H1 (cell line): ENCODE data around the gene SEMA5B. TPM values are rescaled to one million over a fixed set of nuclear protein-coding genes. Genes with fewer than 3 reads are reported as not detected.

Experiments used
- CTCF ChIA-PET: fragments of 300-600 bp; sonication (Branson Sonifier 250); formaldehyde crosslinking; loops from one replicate; lab custom pipeline; 2021; ENCODE audit not compliant: partially characterized antibody; lab: Charles Lee
- POLR2A ChIA-PET: fragments of 300-600 bp; sonication (Branson Sonifier 250); formaldehyde crosslinking; loops from one replicate; lab custom pipeline; 2021; ENCODE audit warnings: inconsistent platforms; ENCODE audit not compliant: partially characterized antibody; lab: Charles Lee
- DNase-seq, 2 experiments: peaks; one replicate each; pipeline versions ENCODE4 v3.0.0 to v3.0.0-alpha.2; 2010 to 2022; ENCODE audit warnings: low spot score in 2 of 2, low read depth in 1 of 2, mixed read lengths in 1 of 2
- FAIRE-seq: peaks from 2 replicates; lab custom pipeline; 2011; peaks lifted over from hg19 to GRCh38; lab: Jason Lieb, UNC
- H2AFZ ChIP-seq: 2 replicates; pipeline ENCODE4 v1.8.1; 2012; ENCODE audit warnings: low read length, inconsistent platforms
- H2AK5ac ChIP-seq: 2 replicates; pipeline ENCODE4 v1.6.1; 2013; ENCODE audit warnings: low read depth, low read length
- H2BK120ac ChIP-seq: replicated peaks from 2 replicates; pipeline ENCODE3; 2013; ENCODE audit warnings: low read depth, low read length, inconsistent platforms
- H2BK12ac ChIP-seq: 2 replicates; pipeline ENCODE4 v1.6.1; 2013; ENCODE audit warnings: low read depth, low read length
- H2BK15ac ChIP-seq: 2 replicates; pipeline ENCODE4 v1.6.1; 2013; ENCODE audit warnings: low read length
- H2BK20ac ChIP-seq: 2 replicates; pipeline ENCODE4 v1.6.1; 2013; ENCODE audit warnings: low read length
- H2BK5ac ChIP-seq: 2 replicates; pipeline ENCODE4 v1.6.1; 2013; ENCODE audit warnings: low read depth, low read length
- H3K14ac ChIP-seq: 2 replicates; pipeline ENCODE4 v1.6.1; 2013; ENCODE audit warnings: inconsistent platforms; ENCODE audit not compliant: insufficient read length
- H3K18ac ChIP-seq: 2 replicates; pipeline ENCODE4 v1.6.1; 2013; ENCODE audit warnings: low read length; ENCODE audit errors: extremely low read depth
- H3K23ac ChIP-seq: 2 replicates; pipeline ENCODE4 v1.6.1; 2013; ENCODE audit warnings: inconsistent platforms; ENCODE audit not compliant: insufficient read length
- H3K23me2 ChIP-seq: 2 replicates; pipeline ENCODE4 v1.6.1; 2013; ENCODE audit warnings: low read depth, low read length
- H3K27ac ChIP-seq: 2 replicates; pipeline ENCODE4 v1.6.1; 2011; ENCODE audit warnings: low read depth, low read length, inconsistent platforms
- H3K27me3 ChIP-seq, 4 experiments: replicated peaks in 1 of 4; 1 replicate in 1 of 4; 2 replicates in 3 of 4; pipeline versions ENCODE4 v1.6.1 to v1.8.1; 2011 to 2013; ENCODE audit warnings: low read length in 3 of 4, mild to moderate bottlenecking in 3 of 4, inconsistent platforms in 2 of 4, mixed read lengths in 2 of 4, moderate library complexity in 1 of 4; ENCODE audit not compliant: control insufficient read depth in 3 of 4, insufficient read depth in 3 of 4; ENCODE audit errors: extremely low read depth in 1 of 4
- H3K36me3 ChIP-seq, 4 experiments: 2 replicates each; pipeline versions ENCODE4 v1.6.1 to v1.8.1; 2011 to 2013; ENCODE audit warnings: mild to moderate bottlenecking in 4 of 4, low read length in 3 of 4, moderate library complexity in 2 of 4, control low read depth in 1 of 4, inconsistent platforms in 1 of 4; ENCODE audit not compliant: insufficient read depth in 4 of 4, control insufficient read depth in 2 of 4
- H3K4ac ChIP-seq: replicated peaks from 2 replicates; pipeline ENCODE3; 2013; ENCODE audit warnings: low read length, low read depth, mixed read lengths, inconsistent platforms; ENCODE audit not compliant: insufficient read length
- H3K4me1 ChIP-seq, 4 experiments: replicated peaks in 1 of 4; 1 replicate in 1 of 4; 2 replicates in 3 of 4; pipeline versions ENCODE4 v1.6.1 to v1.8.1; 2011 to 2013; ENCODE audit warnings: low read length in 3 of 4, inconsistent platforms in 2 of 4, mixed read lengths in 1 of 4; ENCODE audit not compliant: insufficient read depth in 4 of 4, control insufficient read depth in 3 of 4
- H3K4me2 ChIP-seq, 2 experiments: 2 replicates each; pipeline versions ENCODE4 v1.6.1 to v1.8.1; 2011 to 2013; ENCODE audit warnings: low read depth in 2 of 2, low read length in 2 of 2, control low read depth in 1 of 2, inconsistent platforms in 1 of 2, mild to moderate bottlenecking in 1 of 2; ENCODE audit not compliant: insufficient read depth in 1 of 2
- H3K4me3 ChIP-seq, 4 experiments: fragments of 200-600, 300-600 bp in 1 of 4; sonication (generic), shearing (Covaris generic), sonication (Bioruptor Twin) in 1 of 4; 2 replicates each; pipeline versions ENCODE4 v1.5.1 to v1.8.1; 2011 to 2016; ENCODE audit warnings: low read length in 4 of 4, low read depth in 3 of 4, control low read depth in 2 of 4, inconsistent platforms in 2 of 4, mild to moderate bottlenecking in 2 of 4, mixed read lengths in 1 of 4, moderate library complexity in 1 of 4; ENCODE audit not compliant: insufficient read depth in 2 of 4; ENCODE audit errors: extremely low read depth in 1 of 4
- H3K56ac ChIP-seq: replicated peaks from 2 replicates; pipeline ENCODE3; 2013; ENCODE audit warnings: low read depth, mild to moderate bottlenecking, mixed read lengths, low read length, inconsistent platforms; ENCODE audit not compliant: insufficient read length
- H3K79me1 ChIP-seq: 2 replicates; pipeline ENCODE4 v1.6.1; 2013; ENCODE audit warnings: low read depth, low read length, control low read depth
- H3K79me2 ChIP-seq, 2 experiments: 2 replicates each; pipeline versions ENCODE4 v1.6.1 to v1.8.1; 2012 to 2013; ENCODE audit warnings: low read length in 2 of 2, mild to moderate bottlenecking in 2 of 2, inconsistent platforms in 1 of 2; ENCODE audit not compliant: insufficient read depth in 2 of 2, control insufficient read depth in 1 of 2
- H3K9ac ChIP-seq, 4 experiments: replicated peaks in 1 of 4; 1 replicate in 1 of 4; 2 replicates in 3 of 4; pipeline versions ENCODE4 v1.6.1 to v1.8.1; 2011 to 2013; ENCODE audit warnings: low read depth in 3 of 4, low read length in 3 of 4, control low read depth in 2 of 4, mild to moderate bottlenecking in 2 of 4, moderate library complexity in 2 of 4, inconsistent platforms in 1 of 4; ENCODE audit errors: extremely low read depth in 1 of 4
- H3K9me3 ChIP-seq, 2 experiments: 2 replicates each; pipeline versions ENCODE4 v1.6.1 to v1.8.1; 2012 to 2013; ENCODE audit warnings: mild to moderate bottlenecking in 2 of 2, moderate library complexity in 2 of 2, control low read depth in 1 of 2, inconsistent platforms in 1 of 2, low read depth in 1 of 2, low read length in 1 of 2, mixed read lengths in 1 of 2; ENCODE audit not compliant: insufficient read depth in 2 of 2
- H4K20me1 ChIP-seq, 2 experiments: replicated peaks in 1 of 2; 2 replicates each; pipeline versions ENCODE3 to v1.8.1; 2011 to 2013; ENCODE audit warnings: inconsistent platforms in 2 of 2, low read length in 2 of 2, mild to moderate bottlenecking in 1 of 2; ENCODE audit not compliant: insufficient read depth in 2 of 2, control insufficient read depth in 1 of 2
- H4K5ac ChIP-seq: 2 replicates; pipeline ENCODE4 v1.6.1; 2013; ENCODE audit warnings: low read length, low read depth, mixed read lengths, inconsistent platforms; ENCODE audit not compliant: insufficient read length
- H4K8ac ChIP-seq: 2 replicates; pipeline ENCODE4 v1.8.0; 2013; ENCODE audit warnings: mild to moderate bottlenecking, moderate library complexity, low read length, inconsistent platforms; ENCODE audit not compliant: insufficient read depth; ENCODE audit errors: extremely low read depth
- H4K91ac ChIP-seq: replicated peaks from 2 replicates; pipeline ENCODE3; 2013; ENCODE audit warnings: low read length, mixed read lengths, inconsistent platforms; ENCODE audit not compliant: insufficient read length
- CHD1 ChIP-seq: IDR thresholded peaks from 2 replicates; pipeline ENCODE4 v1.6.1; 2012; ENCODE audit warnings: low read depth, low read length, improper control_type of control experiment
- CHD2 ChIP-seq: IDR thresholded peaks from 2 replicates; pipeline ENCODE4 v1.6.1; 2012; ENCODE audit warnings: low read length, improper control_type of control experiment
- GTF2F1 ChIP-seq: IDR thresholded peaks from 2 replicates; pipeline ENCODE4 v1.6.1; 2012; ENCODE audit warnings: low read depth, low read length, improper control_type of control experiment, borderline replicate concordance
- HDAC6 ChIP-seq: IDR thresholded peaks from one replicate; pipeline ENCODE4 v1.7.1; 2012; ENCODE audit warnings: low read depth, mild to moderate bottlenecking, inconsistent platforms, low read length, moderate library complexity
- KDM5A ChIP-seq: fragments of 200-600 bp; IDR thresholded peaks from 2 replicates; pipeline ENCODE4 v1.7.1; 2012; ENCODE audit warnings: mild to moderate bottlenecking, low read length, inconsistent platforms, mixed read lengths
- SAP30 ChIP-seq: fragments of 300-600 bp; sonication (generic); IDR thresholded peaks from 2 replicates; pipeline ENCODE4 v1.7.1; 2012; ENCODE audit warnings: low read length, moderate library complexity, mild to moderate bottlenecking, inconsistent platforms; ENCODE audit not compliant: insufficient read depth, insufficient replicate concordance
- SIRT6 ChIP-seq: IDR thresholded peaks from one replicate; pipeline ENCODE4 v1.7.1; 2012; ENCODE audit warnings: low read length, inconsistent platforms
- TBP ChIP-seq: IDR thresholded peaks from 2 replicates; pipeline ENCODE4 v1.6.1; 2011; ENCODE audit warnings: low read depth, low read length, improper control_type of control experiment
- TCF12 ChIP-seq: IDR thresholded peaks from 2 replicates; pipeline ENCODE4 v1.6.1; 2011; ENCODE audit warnings: low read depth, mild to moderate bottlenecking, low read length
- WGBS, 2 experiments: shearing (Covaris generic) in 1 of 2; methylation state at CpG; one replicate each; pipeline versions ENCODE4 v1.1.6 to v1.1.7; 2013 to 2015; ENCODE audit warnings: low lambda C conversion rate in 2 of 2, mixed read lengths in 2 of 2, inconsistent platforms in 1 of 2, low coverage in 1 of 2, missing lambda C conversion rate in 1 of 2; ENCODE audit not compliant: insufficient replicate concordance in 2 of 2, insufficient coverage in 1 of 2, insufficient read length in 1 of 2; ENCODE audit errors: extremely low coverage in 1 of 2, missing lambda C conversion rate in 1 of 2; 5-methylcytosine and 5-hydroxymethylcytosine counted together
- polyA plus RNA-seq, 7 experiments: library from polyadenylated mRNA; depleted of rRNA in 3 of 7; stranded (reverse) in 5 of 7; unstranded in 2 of 7; fragments of >200 nt in 5 of 7; fragments of 200-250 nt in 2 of 7; gene quantifications; 1 replicate in 5 of 7; 2 replicates in 1 of 7; 4 replicates in 1 of 7; pipeline versions ENCODE4 v1.2.1 to v1.2.3, GENCODE V29; 2011 to 2013; ENCODE audit warnings: missing spikeins in 2 of 7, mixed read lengths in 2 of 7
- total RNA-seq: library from RNA; stranded (reverse); fragmentation: NEBNext Ultra II Directional; extraction: Animal tissue kit (Norgen Biotek cat#: 25700); gene quantifications from 2 replicates; pipeline ENCODE4 v1.2.1, GENCODE V29; 2021

The SEMA5B gene
- total and polyA plus RNA-seq, 2 of the 8 experiments (the other 6 are each of a cell fraction or from before 2014, with no cell fraction given): 13.1 to 22.4 TPM

DNA sequence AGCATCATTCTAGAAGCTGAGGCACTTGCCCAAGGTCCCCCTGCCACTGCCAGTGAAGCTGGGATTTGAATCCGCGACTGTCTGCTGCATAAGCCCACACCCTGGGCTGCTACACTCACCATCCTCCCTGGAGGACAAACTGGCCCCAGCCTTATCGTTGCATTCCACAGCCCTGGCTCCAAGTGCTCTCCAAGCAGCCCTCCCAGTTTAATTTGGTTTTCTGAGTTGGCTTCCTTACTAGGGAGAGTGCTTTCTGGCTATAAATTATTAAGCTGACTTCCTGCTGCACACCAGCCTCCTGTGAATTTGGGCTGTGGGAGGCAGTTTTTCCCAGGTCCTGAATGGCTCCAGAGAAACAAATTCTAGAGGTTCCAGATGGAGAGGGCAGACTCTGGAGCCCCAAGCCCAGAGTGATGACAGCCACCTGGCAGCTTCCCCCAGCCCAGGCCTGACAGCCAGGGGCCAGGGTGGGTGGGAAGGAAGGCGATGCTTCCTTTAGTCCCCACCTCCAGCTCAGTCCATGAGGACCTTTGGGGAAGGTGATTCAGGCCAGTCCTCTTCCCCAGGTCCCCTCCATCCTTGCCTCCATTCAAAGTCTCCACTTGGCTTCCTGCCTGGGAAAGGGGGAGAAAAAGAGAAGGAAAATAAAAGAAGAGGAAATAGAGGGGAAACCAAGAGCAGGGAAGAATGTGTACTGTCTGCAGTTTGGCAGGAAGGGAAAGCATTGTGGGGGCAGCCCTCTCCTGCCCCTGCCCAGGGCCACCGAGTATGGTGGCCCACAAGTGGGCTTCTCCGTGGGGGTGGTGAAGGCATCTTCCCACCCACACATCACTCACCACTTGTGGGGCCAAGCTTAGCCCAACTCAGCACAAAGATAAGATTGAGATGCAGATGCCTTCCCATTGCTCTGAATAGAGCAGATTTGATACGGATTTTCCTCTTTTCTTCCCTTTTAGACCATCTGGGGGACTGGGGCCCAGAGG is 69.6 kb downstream of the SEMA5B start:
- H4K8ac ChIP-seq: no peak overlapping the region
- H2BK20ac ChIP-seq: 0 out of 2 replicates have a peak overlapping the region, but pooled peaks have one; percentile 27
- H3K23me2 ChIP-seq: no peaks in the 10 kb centered on the region; the same call in 1 of the 2 replicates
- no peak overlapping the region for H3K4ac ChIP-seq
- H3K4me3 ChIP-seq: no peak overlapping the region
- no peak overlapping the region for H3K23ac ChIP-seq
- no peaks in the 10 kb centered on the region for H3K79me1 ChIP-seq
- no peaks in the 10 kb centered on the region for H4K20me1 ChIP-seq
- no peak overlapping the region for H2BK120ac ChIP-seq
- no peak overlapping the region for H2AK5ac ChIP-seq
- no peak for DNase-seq
- no peak for FAIRE-seq
- H3K9me3 ChIP-seq: no peaks in the 10 kb centered on the region
- H3K36me3 ChIP-seq: no peaks in the 10 kb centered on the region; a peak in 1 of 8 replicates
- no peak overlapping the region; a peak in 1 of 7 replicates for H3K9ac ChIP-seq
- H2BK12ac ChIP-seq: no peak overlapping the region
- no peak overlapping the region for H3K18ac ChIP-seq
- H4K91ac ChIP-seq: no peak overlapping the region
- H3K27ac ChIP-seq: no peak overlapping the region
- POLR2A ChIA-PET: no interaction called here
- TF ChIP-seq TBP (no peak), GTF2F1 (no peak), KDM5A (no peak), CHD1 (no peak), TCF12 (no peak), HDAC6 (no peak), SAP30 (no peak), CHD2 (no peak), SIRT6 (no peak)
- no peaks in the 10 kb centered on the region for H3K27me3 ChIP-seq
- no peak overlapping the region for H2BK15ac ChIP-seq
- H3K79me2 ChIP-seq: no peaks in the 10 kb centered on the region
- peaks cover 1 to 32% (median 17%) of the 10 kb centered on the region in 4 experiments for H3K4me1 ChIP-seq
- no peak overlapping the region for H3K56ac ChIP-seq
- CTCF ChIA-PET: interaction anchor here (0.8 to 6.3 kb wide), 11 partner anchors 9 to 201 kb away, joined by 3 to 26 read pairs (median 5); partner anchors contain the start of gene SEMA5B
- H2AFZ ChIP-seq: no peak overlapping the region
- no peak overlapping the region; a peak in 1 of 4 replicates for H3K4me2 ChIP-seq
- 74% methylated on average over 7 of the region's 7 CpGs; no CpG with 5 or more reads in 1 of the 2 experiments for WGBS, 2 experiments
- no peak overlapping the region; the same call in 1 of the 2 replicates for H2BK5ac ChIP-seq
- no peak overlapping the region for H3K14ac ChIP-seq
- H4K5ac ChIP-seq: no peak overlapping the region
